Measurements from ENCODE around the gene PLXNA2. TPM values are rescaled to one million over a fixed set of nuclear protein-coding genes. Genes with fewer than 3 reads are reported as not detected.

PLXNA2 gene
- total RNA-seq, 1 experiment from 2014 or later = 2.8 TPM

GRCh38 chr1:208161005-208161404 lies 83.2 kb downstream of the PLXNA2 start:
- peak; percentile 24 for DNase-seq (ENCODE audit: low read depth)

GRCh38 chr1:208160259-208160819 lies 83.8 kb downstream of the PLXNA2 start:
- DNase-seq (ENCODE audit: low read depth) = no peak

GRCh38 chr1:208159555-208160258 lies 84.5 kb downstream of the PLXNA2 start:
- peak; percentile 88 for DNase-seq (ENCODE audit: low read depth)

GRCh38 chr1:208158640-208159554 lies 85.3 kb downstream of the PLXNA2 start:
- peak; percentile 52 for DNase-seq (ENCODE audit: low read depth)

- DNase-seq (ENCODE audit: low read depth) = no peak
These were observed 86.4 kb downstream of the PLXNA2 start for GRCh38 chr1:208157769-208158168.

- DNase-seq (ENCODE audit: low read depth) = no peak
These were observed 87.4 kb downstream of the PLXNA2 start for GRCh38 chr1:208156741-208157140.

- no peak for DNase-seq (ENCODE audit: low read depth)
These were observed 87.9 kb downstream of the PLXNA2 start for GRCh38 chr1:208156310-208156709.

- no peak for DNase-seq (ENCODE audit: low read depth)
These were observed 89.2 kb downstream of the PLXNA2 start for GRCh38 chr1:208154679-208155642.

- DNase-seq (ENCODE audit: low read depth) = no peak
These were observed 90.1 kb downstream of the PLXNA2 start for GRCh38 chr1:208154040-208154439.

GRCh38 chr1:208153386-208153785 lies 90.8 kb downstream of the PLXNA2 start:
- DNase-seq (ENCODE audit: low read depth) = no peak

- DNase-seq (ENCODE audit: low read depth) = no peak
These were observed 92.2 kb downstream of the PLXNA2 start for GRCh38 chr1:208151728-208152598.

- no peak for DNase-seq (ENCODE audit: low read depth)
These were observed 93.2 kb downstream of the PLXNA2 start for GRCh38 chr1:208150833-208151458.

- no peak for DNase-seq (ENCODE audit: low read depth)
These were observed 94.2 kb downstream of the PLXNA2 start for GRCh38 chr1:208149776-208150514.

GRCh38 chr1:208149213-208149612 lies 95.0 kb downstream of the PLXNA2 start:
- DNase-seq (ENCODE audit: low read depth) = no peak

GRCh38 chr1:208148380-208148779 lies 95.8 kb downstream of the PLXNA2 start:
- DNase-seq (ENCODE audit: low read depth) = no peak

- DNase-seq (ENCODE audit: low read depth) = no peak
These were observed 97.5 kb downstream of the PLXNA2 start for GRCh38 chr1:208146650-208147049.

- no peak for DNase-seq (ENCODE audit: low read depth)
These were observed 99.0 kb downstream of the PLXNA2 start for GRCh38 chr1:208145167-208145566.

GRCh38 chr1:208142590-208143382 lies 101.4 kb downstream of the PLXNA2 start:
- DNase-seq (ENCODE audit: low read depth) = no peak
